Mucosa of stomach (tissue), 1 donor: Measurements from ENCODE around the gene SLC48A1.

Source experiments
- H3K27me3 ChIP-seq: one replicate; pipeline ENCODE4 v1.7.0; 2013; ENCODE audit warnings: mild to moderate bottlenecking, low read length; ENCODE audit not compliant: control insufficient read depth, insufficient read depth
- H3K36me3 ChIP-seq: one replicate; pipeline ENCODE4 v1.7.0; 2013; ENCODE audit warnings: low read length; ENCODE audit not compliant: control insufficient read depth, insufficient read depth
- H3K4me1 ChIP-seq: one replicate; pipeline ENCODE4 v1.7.0; 2013; ENCODE audit warnings: mild to moderate bottlenecking, low read length; ENCODE audit not compliant: control insufficient read depth, insufficient read depth
- H3K4me3 ChIP-seq: one replicate; pipeline ENCODE4 v1.7.0; 2013; ENCODE audit warnings: low read length
- H3K9ac ChIP-seq: one replicate; pipeline ENCODE4 v1.7.0; 2013; ENCODE audit warnings: mild to moderate bottlenecking, low read length, moderate library complexity
- H3K9me3 ChIP-seq: one replicate; pipeline ENCODE4 v1.7.0; 2013; ENCODE audit warnings: mild to moderate bottlenecking, low read length, moderate library complexity; ENCODE audit not compliant: control insufficient read depth
- donor health status: Pancreatic carcinoma.

Gene SLC48A1

GRCh38 chr12:47773062-47773857 is at the start of gene SLC48A1:
Gene SLC48A1, plus strand, starts transcription at chr12:47773238. Its CDS starts 67 bp downstream, at chr12:47773305.
- peaks cover 36% of the 10 kb centered on the region for H3K4me1 ChIP-seq
- H3K9me3 ChIP-seq, result no peaks in the 10 kb centered on the region
- H3K4me3 ChIP-seq, result peak within 1 kb of the TSS; percentile 39
- peak within 1 kb of the TSS; percentile 77 for H3K9ac ChIP-seq
- no peaks in the 10 kb centered on the region for H3K27me3 ChIP-seq
- H3K36me3 ChIP-seq, result no peaks in the 10 kb centered on the region

GRCh38 chr12:47725091-47725772 is 47.8 kb upstream of the SLC48A1 start, which contains the start of gene ENDOU:
Gene ENDOU, minus strand, starts transcription at chr12:47725490. Its CDS starts 77 bp downstream, at chr12:47725413.
- no peaks in the 10 kb centered on the region for H3K27me3 ChIP-seq
- no peaks in the 10 kb centered on the region for H3K9me3 ChIP-seq
- H3K4me3 ChIP-seq, result no peak within 1 kb of the TSS
- H3K4me1 ChIP-seq, result peaks cover 14% of the 10 kb centered on the region
- no peak within 1 kb of the TSS for H3K9ac ChIP-seq
- no peaks in the 10 kb centered on the region for H3K36me3 ChIP-seq

- H3K9ac ChIP-seq, result no peak overlapping the region
Measured at GRCh38 chr12:47725893-47726292, 47.1 kb upstream of the SLC48A1 start.

GRCh38 chr12:47729233-47729632 is 43.8 kb upstream of the SLC48A1 start:
- no peaks in the 10 kb centered on the region for H3K9me3 ChIP-seq
- H3K4me3 ChIP-seq, result no peak overlapping the region
- H3K4me1 ChIP-seq, result peaks cover 19% of the 10 kb centered on the region
- H3K36me3 ChIP-seq, result no peaks in the 10 kb centered on the region
- no peak overlapping the region for H3K9ac ChIP-seq
- H3K27me3 ChIP-seq, result no peaks in the 10 kb centered on the region

More at GRCh38 chr12:47725893-47726292, 47.1 kb upstream of the SLC48A1 start:
- H3K27me3 ChIP-seq, result no peaks in the 10 kb centered on the region
- no peak overlapping the region for H3K4me3 ChIP-seq
- peaks cover 19% of the 10 kb centered on the region for H3K4me1 ChIP-seq
- no peaks in the 10 kb centered on the region for H3K36me3 ChIP-seq
- H3K9me3 ChIP-seq, result no peaks in the 10 kb centered on the region

GRCh38 chr12:47730341-47730744 is 42.7 kb upstream of the SLC48A1 start:
- Histone ChIP-seq H3K4me3 (no peak overlapping the region), H3K36me3 (no peaks in the 10 kb centered on the region), H3K9me3 (no peaks in the 10 kb centered on the region), H3K4me1 (peaks cover 20% of the 10 kb centered on the region), H3K9ac (no peak overlapping the region), H3K27me3 (no peaks in the 10 kb centered on the region)

- Histone ChIP-seq H3K36me3 (no peaks in the 10 kb centered on the region), H3K9ac (no peak overlapping the region), H3K27me3 (no peaks in the 10 kb centered on the region), H3K4me1 (peaks cover 30% of the 10 kb centered on the region), H3K9me3 (no peaks in the 10 kb centered on the region), H3K4me3 (no peak overlapping the region)
Measured at GRCh38 chr12:47731723-47732122, 41.3 kb upstream of the SLC48A1 start.

GRCh38 chr12:47732504-47732903 is 40.5 kb upstream of the SLC48A1 start:
- Histone ChIP-seq H3K9me3 (no peaks in the 10 kb centered on the region), H3K4me1 (peaks cover 37% of the 10 kb centered on the region), H3K36me3 (no peaks in the 10 kb centered on the region), H3K4me3 (no peak overlapping the region), H3K9ac (no peak overlapping the region), H3K27me3 (no peaks in the 10 kb centered on the region)

GRCh38 chr12:47733142-47733541 is 39.9 kb upstream of the SLC48A1 start:
- Histone ChIP-seq H3K36me3 (no peaks in the 10 kb centered on the region), H3K9ac (no peak overlapping the region), H3K9me3 (no peaks in the 10 kb centered on the region), H3K4me3 (no peak overlapping the region), H3K4me1 (peaks cover 39% of the 10 kb centered on the region), H3K27me3 (no peaks in the 10 kb centered on the region)

GRCh38 chr12:47734725-47735480 is 38.1 kb upstream of the SLC48A1 start:
- Histone ChIP-seq H3K36me3 (no peaks in the 10 kb centered on the region), H3K27me3 (no peaks in the 10 kb centered on the region), H3K4me1 (peaks cover 37% of the 10 kb centered on the region), H3K4me3 (no peak overlapping the region), H3K9me3 (no peaks in the 10 kb centered on the region), H3K9ac (no peak overlapping the region)

- Histone ChIP-seq H3K27me3 (no peaks in the 10 kb centered on the region), H3K4me1 (peaks cover 31% of the 10 kb centered on the region), H3K9me3 (no peaks in the 10 kb centered on the region), H3K9ac (no peak overlapping the region), H3K4me3 (no peak overlapping the region), H3K36me3 (no peaks in the 10 kb centered on the region)
Measured at GRCh38 chr12:47735649-47736048, 37.4 kb upstream of the SLC48A1 start.

- Histone ChIP-seq H3K4me1 (peaks cover 35% of the 10 kb centered on the region), H3K36me3 (no peaks in the 10 kb centered on the region), H3K27me3 (no peaks in the 10 kb centered on the region), H3K9me3 (no peaks in the 10 kb centered on the region), H3K4me3 (no peak overlapping the region), H3K9ac (no peak overlapping the region)
Measured at GRCh38 chr12:47736216-47736615, 36.8 kb upstream of the SLC48A1 start.
